Endothelial cell of umbilical vein (primary cell): ENCODE measurements around the gene SLC7A8. TPM values are rescaled to one million over a fixed set of nuclear protein-coding genes. Genes with fewer than 3 reads are reported as not detected.

Experiments used
- BruUV-seq: library from RNA; stranded (reverse); fragments of 400-500 nt; replicated peaks from 2 replicates; lab custom pipeline; 2021; lab: Mats Ljungman, UMichigan
- CTCF ChIA-PET: fragments of 300-600, 350-600 bp; sonication (Branson Sonifier 250); formaldehyde crosslinking; loops from one replicate; lab custom pipeline; 2021; ENCODE audit warnings: antibody characterized with exemption, inconsistent platforms; lab: Charles Lee
- POLR2A ChIA-PET: fragments of 300-600, 350-600 bp; sonication (Branson Sonifier 250); formaldehyde crosslinking; loops from one replicate; lab custom pipeline; 2021; ENCODE audit warnings: antibody characterized with exemption, inconsistent platforms; lab: Charles Lee
- DNase-seq: peaks from one replicate; pipeline ENCODE4 v3.0.0-alpha.2; 2011; ENCODE audit warnings: low read depth, low spot score
- FAIRE-seq: peaks from 2 replicates; lab custom pipeline; 2011; peaks lifted over from hg19 to GRCh38; lab: Jason Lieb, UNC
- H2AFZ ChIP-seq: 2 replicates; pipeline ENCODE4 v1.6.0; 2012; ENCODE audit warnings: low read depth, low read length, control low read depth, inconsistent platforms
- H3K27ac ChIP-seq: 2 replicates; pipeline ENCODE4 v1.5.1; 2011; ENCODE audit warnings: low read depth, mild to moderate bottlenecking, control low read depth, low read length, moderate library complexity; ENCODE audit not compliant: insufficient read depth
- H3K27me3 ChIP-seq, 2 experiments: 2 replicates each; pipeline versions ENCODE4 v1.6.0 to v1.6.1; 2011; ENCODE audit warnings: low read length in 2 of 2, mixed read lengths in 1 of 2; ENCODE audit not compliant: control insufficient read depth in 2 of 2, insufficient read depth in 2 of 2
- H3K36me3 ChIP-seq, 2 experiments: 2 replicates in 1 of 2; 3 replicates in 1 of 2; pipeline ENCODE4 v1.5.1; 2011; ENCODE audit warnings: low read length in 2 of 2, mild to moderate bottlenecking in 1 of 2, moderate library complexity in 1 of 2; ENCODE audit not compliant: control insufficient read depth in 2 of 2, insufficient read depth in 2 of 2; ENCODE audit errors: extremely low read depth in 1 of 2
- H3K4me1 ChIP-seq: 3 replicates; pipeline ENCODE4 v1.5.1; 2011; ENCODE audit warnings: mild to moderate bottlenecking, low read length; ENCODE audit not compliant: control insufficient read depth, insufficient read depth; ENCODE audit errors: extremely low read depth
- H3K4me2 ChIP-seq: 2 replicates; pipeline ENCODE4 v1.6.1; 2011; ENCODE audit warnings: low read length, control low read depth, mixed read lengths; ENCODE audit not compliant: insufficient read depth
- H3K4me3 ChIP-seq, 3 experiments: fragments of 200-600 bp in 1 of 3; sonication (generic), shearing (Covaris generic) in 1 of 3; replicated peaks in 1 of 3; 2 replicates each; pipeline ENCODE4 v1.5.1; 2011 to 2016; ENCODE audit warnings: control low read depth in 3 of 3, low read length in 3 of 3, mild to moderate bottlenecking in 2 of 3, inconsistent platforms in 1 of 3, low read depth in 1 of 3, moderate library complexity in 1 of 3; ENCODE audit not compliant: insufficient read depth in 1 of 3
- H3K79me2 ChIP-seq: 2 replicates; pipeline ENCODE4 v1.6.0; 2012; ENCODE audit warnings: low read length, inconsistent platforms; ENCODE audit not compliant: control insufficient read depth, insufficient read depth
- H3K9ac ChIP-seq: replicated peaks from 2 replicates; pipeline ENCODE3; 2011; ENCODE audit warnings: low read length, control low read depth; ENCODE audit not compliant: insufficient read depth; ENCODE audit errors: extremely low read depth
- H3K9me1 ChIP-seq: replicated peaks from 3 replicates; pipeline ENCODE4 v1.6.0; 2011; ENCODE audit warnings: mild to moderate bottlenecking, low read length; ENCODE audit not compliant: control insufficient read depth, insufficient read depth; ENCODE audit errors: extremely low read depth
- H3K9me3 ChIP-seq: replicated peaks from 2 replicates; pipeline ENCODE4 v1.5.1; 2012; ENCODE audit warnings: low read length, inconsistent platforms; ENCODE audit not compliant: control insufficient read depth, insufficient read depth
- H4K20me1 ChIP-seq: replicated peaks from 2 replicates; pipeline ENCODE3; 2011; ENCODE audit warnings: mild to moderate bottlenecking, low read length; ENCODE audit not compliant: control insufficient read depth, insufficient read depth; ENCODE audit errors: extremely low read depth
- CTCF ChIP-seq, 2 donors: IDR thresholded peaks; 1 replicate in 1 of 2; 2 replicates in 1 of 2; pipeline ENCODE4 v1.5.1; 2011; ENCODE audit warnings: low read length in 2 of 2, mild to moderate bottlenecking in 2 of 2, moderate library complexity in 2 of 2, control low read depth in 1 of 2, inconsistent platforms in 1 of 2, low read depth in 1 of 2; ENCODE audit not compliant: insufficient read depth in 1 of 2; ENCODE audit errors: extremely low read depth in 1 of 2
- EZH2 ChIP-seq: IDR thresholded peaks from 2 replicates; pipeline ENCODE4 v1.6.1; 2012; ENCODE audit warnings: borderline replicate concordance, low read depth, mild to moderate bottlenecking, moderate library complexity, low read length, inconsistent platforms; ENCODE audit not compliant: severe bottlenecking
- FOS ChIP-seq: IDR thresholded peaks from 2 replicates; pipeline ENCODE4 v1.6.1; 2011; ENCODE audit warnings: mild to moderate bottlenecking, low read length, moderate library complexity, borderline replicate concordance; ENCODE audit not compliant: insufficient read depth
- GATA2 ChIP-seq: IDR thresholded peaks from 2 replicates; pipeline ENCODE4 v1.7.0; 2011; ENCODE audit warnings: low read depth, mild to moderate bottlenecking, moderate library complexity, mixed read lengths, low read length; ENCODE audit not compliant: insufficient read length, insufficient read depth
- JUN ChIP-seq: IDR thresholded peaks from 2 replicates; pipeline ENCODE4 v1.6.1; 2011; ENCODE audit warnings: borderline replicate concordance, low read depth; ENCODE audit not compliant: insufficient read length, insufficient read depth
- MAX ChIP-seq: IDR thresholded peaks from 2 replicates; pipeline ENCODE4 v1.6.1; 2011; ENCODE audit not compliant: insufficient read depth, insufficient read length
- MYC ChIP-seq: IDR thresholded peaks from one replicate; pipeline ENCODE4 v1.6.1; 2011; ENCODE audit warnings: mild to moderate bottlenecking, low read depth, low read length
- POLR2A ChIP-seq: IDR thresholded peaks from 2 replicates; pipeline ENCODE4 v1.6.1; 2012; ENCODE audit warnings: low read depth, mild to moderate bottlenecking, control low read depth, low read length
- POLR2AphosphoS5 ChIP-seq: IDR thresholded peaks from 2 replicates; pipeline ENCODE4 v1.6.1; 2012; ENCODE audit warnings: low read depth, mild to moderate bottlenecking, control low read depth, low read length, moderate library complexity; ENCODE audit not compliant: insufficient read depth
- dilution Hi-C: fragments of 300-500 bp; cut with MboI; formaldehyde crosslinking; loops from one replicate; pipeline ENCODE4 v1.15.0; 2019; ENCODE audit warnings: low sequenced_read_pairs; ENCODE audit not compliant: extremely low pct_ligation_motif_present
- intact Hi-C: fragments of 100-400 bp; cut with micrococcal nuclease; formaldehyde crosslinking; loops from one replicate; pipeline ENCODE4 v1.10.0; 2022
- polyA plus RNA-seq, 4 experiments: library from polyadenylated mRNA; depleted of rRNA in 3 of 4; stranded (reverse) in 3 of 4; unstranded in 1 of 4; fragments of >200 nt; gene quantifications; 2 replicates each; pipeline versions ENCODE4 v1.2.1 to v1.2.3, GENCODE V29; 2011 to 2012; ENCODE audit warnings: missing spikeins in 1 of 4
- total RNA-seq: library from RNA; stranded (reverse); gene quantifications from 2 replicates; pipeline ENCODE4 v1.2.3, GENCODE V29; 2021

The SLC7A8 gene
- total and polyA plus RNA-seq, 2 donors (not counting 3 experiments of a cell fraction or from before 2014, with no cell fraction given), result 0.76 to 1.1 TPM

GRCh38 chr14:23195552-23196101 is 12.2 kb upstream of the SLC7A8 start:
- H3K4me2 ChIP-seq, result no peak overlapping the region
- H3K9me1 ChIP-seq, result no peaks in the 10 kb centered on the region
- H3K9me3 ChIP-seq, result no peaks in the 10 kb centered on the region
- H3K9ac ChIP-seq, result no peak overlapping the region
- no peak for FAIRE-seq
- POLR2A ChIA-PET, result no interaction called here
- DNase-seq, result no peak
- BruUV-seq, result no TSS peak
- H3K36me3 ChIP-seq, result no peaks in the 10 kb centered on the region
- H3K79me2 ChIP-seq, result no peaks in the 10 kb centered on the region
- no peak overlapping the region for H3K27ac ChIP-seq
- no peaks in the 10 kb centered on the region for H3K4me1 ChIP-seq
- H2AFZ ChIP-seq, result no peak overlapping the region
- CTCF ChIA-PET, result interaction anchor here (1.2 to 3.7 kb wide), 4 partner anchors 72 to 876 kb away, joined by 3 to 29 read pairs (median 4); no protein-coding TSS in a partner anchor
- TF ChIP-seq EZH2, result no peak
- no peak for TF ChIP-seq JUN
- no peak for TF ChIP-seq GATA2
- TF ChIP-seq CTCF (IDR thresholded peaks at IDR 0.05; ENCODE audit: extremely low read depth in 1 of 2, insufficient read depth in 1 of 2, low read depth in 1 of 2, low read length in 2 of 2), result no peak
- no peak for TF ChIP-seq POLR2AphosphoS5
- TF ChIP-seq MAX, result no peak
- no peak for TF ChIP-seq POLR2A
- no peak for TF ChIP-seq MYC
- no peak for TF ChIP-seq FOS
- intact Hi-C loops (no loop called here), dilution Hi-C loops (no loop called here)
- H3K27me3 ChIP-seq, result peaks cover 2 to 10% of the 10 kb centered on the region in 2 experiments
- H4K20me1 ChIP-seq, result no peaks in the 10 kb centered on the region
- H3K4me3 ChIP-seq, result no peak overlapping the region
